RWPE2 (cell line): Measurements from ENCODE around the gene CALY.
A peak's percentile ranks its signal among the peaks of the same experiment; 100 is the strongest.

Experiments used
- ATAC-seq: fragments of 200-7000 bp; cut with Tn5 transposase; 3 replicates; pipeline ENCODE4 v1.9.1; 2021; ENCODE audit warnings: low read depth
- DNase-seq: peaks from one replicate; pipeline ENCODE4 v3.0.0-alpha.2; 2020; ENCODE audit warnings: low spot score
- H3K27ac ChIP-seq: fragments of 450-650 bp; 2 replicates; pipeline ENCODE4 v1.5.1; 2017; ENCODE audit warnings: mild to moderate bottlenecking; ENCODE audit not compliant: poor library complexity, severe bottlenecking
- H3K27me3 ChIP-seq: fragments of 250-450 bp; sonication (Bioruptor Pico); 2 replicates; pipeline ENCODE4 v1.5.1; 2021; ENCODE audit warnings: mild to moderate bottlenecking, moderate library complexity; ENCODE audit not compliant: insufficient read depth, poor library complexity, severe bottlenecking
- H3K36me3 ChIP-seq: fragments of 250-450 bp; sonication (Bioruptor Pico); 2 replicates; pipeline ENCODE4 v1.5.1; 2020; ENCODE audit warnings: low read depth, mild to moderate bottlenecking, moderate library complexity
- H3K4me1 ChIP-seq: fragments of 250-450 bp; sonication (Bioruptor Pico); 2 replicates; pipeline ENCODE4 v1.5.1; 2021; ENCODE audit warnings: mild to moderate bottlenecking, moderate library complexity; ENCODE audit not compliant: insufficient read depth, poor library complexity, severe bottlenecking
- H3K4me3 ChIP-seq: fragments of 250-450 bp; sonication (Bioruptor Pico); 2 replicates; pipeline ENCODE4 v1.5.1; 2021; ENCODE audit warnings: mild to moderate bottlenecking, moderate library complexity; ENCODE audit not compliant: severe bottlenecking
- H3K9me3 ChIP-seq: fragments of 250-450 bp; sonication (Bioruptor Pico); 2 replicates; pipeline ENCODE4 v1.5.1; 2021; ENCODE audit warnings: mild to moderate bottlenecking, moderate library complexity; ENCODE audit not compliant: severe bottlenecking
- TF ChIP-seq, protein P1 (sequence below): fragments of 450-650 bp; IDR thresholded peaks from one replicate; pipeline ENCODE4 v1.5.1; 2017; ENCODE audit warnings: mild to moderate bottlenecking, moderate library complexity; ENCODE audit not compliant: poor library complexity, severe bottlenecking

Gene CALY

DNA sequence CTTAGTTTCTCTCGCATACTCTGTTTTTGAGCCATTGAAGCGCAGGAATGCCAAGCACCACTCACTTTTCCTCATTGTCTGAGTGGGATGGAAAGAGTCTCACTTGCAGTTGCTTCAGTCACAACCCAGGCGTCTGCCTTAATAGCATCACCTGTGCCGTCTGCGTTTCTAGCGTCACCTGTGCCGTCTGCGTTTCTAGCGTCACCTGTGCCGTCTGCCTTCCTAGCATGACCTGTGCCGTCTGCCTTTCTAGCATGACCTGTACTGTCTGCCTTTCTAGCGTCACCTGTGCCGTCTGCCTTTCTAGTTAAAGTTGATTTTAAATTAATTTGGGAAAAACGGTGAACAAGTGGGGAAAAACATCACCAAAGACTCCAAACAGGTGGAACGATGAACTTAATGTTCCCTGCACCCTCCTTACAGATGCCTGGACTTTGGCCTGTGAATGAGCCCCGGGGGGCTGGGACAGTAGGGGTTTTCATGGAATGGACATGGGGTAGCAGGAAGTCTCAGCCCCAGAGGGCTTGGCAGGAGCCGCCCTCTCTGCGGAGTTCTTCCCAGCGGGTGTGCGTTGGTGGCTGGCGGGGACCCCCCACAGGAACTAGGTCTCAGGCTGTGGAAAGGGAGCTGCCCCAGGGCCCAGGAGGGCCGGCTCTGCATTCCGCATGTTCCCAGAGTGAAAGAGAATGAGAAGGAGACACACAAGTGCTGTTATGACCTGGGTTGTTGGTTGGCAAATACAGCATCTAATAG lies 24.5 kb downstream of the CALY start:
- DNase-seq = peak; percentile 31
- TF ChIP-seq, protein P1, sequence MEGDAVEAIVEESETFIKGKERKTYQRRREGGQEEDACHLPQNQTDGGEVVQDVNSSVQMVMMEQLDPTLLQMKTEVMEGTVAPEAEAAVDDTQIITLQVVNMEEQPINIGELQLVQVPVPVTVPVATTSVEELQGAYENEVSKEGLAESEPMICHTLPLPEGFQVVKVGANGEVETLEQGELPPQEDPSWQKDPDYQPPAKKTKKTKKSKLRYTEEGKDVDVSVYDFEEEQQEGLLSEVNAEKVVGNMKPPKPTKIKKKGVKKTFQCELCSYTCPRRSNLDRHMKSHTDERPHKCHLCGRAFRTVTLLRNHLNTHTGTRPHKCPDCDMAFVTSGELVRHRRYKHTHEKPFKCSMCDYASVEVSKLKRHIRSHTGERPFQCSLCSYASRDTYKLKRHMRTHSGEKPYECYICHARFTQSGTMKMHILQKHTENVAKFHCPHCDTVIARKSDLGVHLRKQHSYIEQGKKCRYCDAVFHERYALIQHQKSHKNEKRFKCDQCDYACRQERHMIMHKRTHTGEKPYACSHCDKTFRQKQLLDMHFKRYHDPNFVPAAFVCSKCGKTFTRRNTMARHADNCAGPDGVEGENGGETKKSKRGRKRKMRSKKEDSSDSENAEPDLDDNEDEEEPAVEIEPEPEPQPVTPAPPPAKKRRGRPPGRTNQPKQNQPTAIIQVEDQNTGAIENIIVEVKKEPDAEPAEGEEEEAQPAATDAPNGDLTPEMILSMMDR = no peak
- Histone ChIP-seq H3K27me3 (no peaks in the 10 kb centered on the region), H3K9me3 (no peaks in the 10 kb centered on the region), H3K27ac (no peak overlapping the region), H3K4me3 (no peak overlapping the region), H3K4me1 (peaks cover under 1% of the 10 kb centered on the region), H3K36me3 (peaks cover 11% of the 10 kb centered on the region; the same call in 1 of the 2 replicates)
- no peak for ATAC-seq

DNA sequence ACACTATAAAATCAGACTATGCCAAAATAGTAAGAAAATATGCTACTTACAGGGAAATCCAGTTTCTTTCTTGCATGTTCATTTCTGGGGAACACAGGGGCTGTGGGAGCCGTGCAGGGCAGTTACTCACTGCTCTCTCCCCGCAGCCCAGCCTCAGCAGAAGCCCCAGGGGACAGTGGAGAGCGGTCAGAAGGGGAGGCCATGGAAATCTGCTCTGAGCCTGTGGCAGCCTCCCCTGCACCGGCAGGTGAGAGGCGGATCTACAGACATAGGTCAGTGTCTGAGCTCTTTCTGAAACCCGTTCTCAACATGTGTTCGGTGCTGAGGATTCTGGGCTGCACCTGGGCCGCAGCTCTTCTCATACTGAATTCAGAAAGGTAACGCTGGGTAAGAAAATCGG lies 25.1 kb downstream of the CALY start:
- no peaks in the 10 kb centered on the region for H3K27me3 ChIP-seq
- TF ChIP-seq, protein P1 = no peak
- peaks cover 15% of the 10 kb centered on the region; the same call in 1 of the 2 replicates for H3K36me3 ChIP-seq
- no peaks in the 10 kb centered on the region for H3K9me3 ChIP-seq
- H3K4me1 ChIP-seq = peaks cover 3% of the 10 kb centered on the region
- ATAC-seq (no peak), DNase-seq (peak; percentile 23)
- H3K27ac ChIP-seq = no peak overlapping the region
- no peak overlapping the region for H3K4me3 ChIP-seq

DNA sequence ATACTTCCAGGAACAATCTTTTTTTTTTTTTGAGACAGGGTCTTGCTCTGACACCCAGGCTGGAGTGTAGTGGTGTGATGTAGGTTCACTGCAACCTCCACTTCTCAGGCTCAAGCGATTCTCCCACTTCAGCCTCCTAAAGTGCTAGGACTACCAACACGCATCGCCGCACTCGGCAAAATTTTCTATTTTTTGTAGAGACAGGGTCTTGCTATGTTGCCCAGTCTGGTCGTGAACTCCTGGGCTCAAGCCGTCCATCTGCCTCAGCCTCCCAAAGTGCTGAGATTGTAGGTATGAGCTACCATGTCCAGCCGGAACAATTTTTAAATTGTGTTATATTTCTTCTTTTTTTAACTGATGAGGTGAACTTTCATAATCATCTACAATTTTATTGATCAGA lies 25.9 kb downstream of the CALY start:
- H3K4me3 ChIP-seq = no peak overlapping the region
- H3K36me3 ChIP-seq = peaks cover 17% of the 10 kb centered on the region
- TF ChIP-seq, protein P1 = no peak
- no peak for ATAC-seq
- H3K9me3 ChIP-seq = no peaks in the 10 kb centered on the region
- DNase-seq = no peak
- no peaks in the 10 kb centered on the region for H3K27me3 ChIP-seq
- H3K4me1 ChIP-seq = peaks cover 3% of the 10 kb centered on the region
- H3K27ac ChIP-seq = no peak overlapping the region

DNA sequence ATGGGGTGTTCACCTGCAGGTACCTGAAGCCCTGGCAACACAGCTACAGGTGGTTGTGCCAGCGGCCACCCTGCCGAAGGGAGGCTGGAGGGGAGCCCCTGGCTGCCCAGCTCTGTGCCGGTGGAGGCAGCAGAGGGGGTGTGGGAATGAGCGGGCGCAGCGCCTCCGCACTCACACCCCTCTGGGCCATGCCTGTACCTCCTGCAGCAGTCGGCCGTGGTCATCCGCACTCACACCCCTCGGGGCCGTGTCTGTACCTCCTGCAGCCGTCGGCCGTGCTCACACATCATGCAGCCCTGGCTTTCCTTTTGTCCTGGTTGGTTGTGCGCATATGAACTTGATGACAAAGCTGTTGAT lies 26.3 kb downstream of the CALY start:
- no peaks in the 10 kb centered on the region for H3K9me3 ChIP-seq
- peaks cover 21% of the 10 kb centered on the region for H3K36me3 ChIP-seq
- ATAC-seq = no peak
- DNase-seq = no peak
- no peak overlapping the region for H3K4me3 ChIP-seq
- H3K27ac ChIP-seq = no peak overlapping the region
- H3K27me3 ChIP-seq = no peaks in the 10 kb centered on the region
- TF ChIP-seq, protein P1 = no peak
- H3K4me1 ChIP-seq = peaks cover 3% of the 10 kb centered on the region

DNA sequence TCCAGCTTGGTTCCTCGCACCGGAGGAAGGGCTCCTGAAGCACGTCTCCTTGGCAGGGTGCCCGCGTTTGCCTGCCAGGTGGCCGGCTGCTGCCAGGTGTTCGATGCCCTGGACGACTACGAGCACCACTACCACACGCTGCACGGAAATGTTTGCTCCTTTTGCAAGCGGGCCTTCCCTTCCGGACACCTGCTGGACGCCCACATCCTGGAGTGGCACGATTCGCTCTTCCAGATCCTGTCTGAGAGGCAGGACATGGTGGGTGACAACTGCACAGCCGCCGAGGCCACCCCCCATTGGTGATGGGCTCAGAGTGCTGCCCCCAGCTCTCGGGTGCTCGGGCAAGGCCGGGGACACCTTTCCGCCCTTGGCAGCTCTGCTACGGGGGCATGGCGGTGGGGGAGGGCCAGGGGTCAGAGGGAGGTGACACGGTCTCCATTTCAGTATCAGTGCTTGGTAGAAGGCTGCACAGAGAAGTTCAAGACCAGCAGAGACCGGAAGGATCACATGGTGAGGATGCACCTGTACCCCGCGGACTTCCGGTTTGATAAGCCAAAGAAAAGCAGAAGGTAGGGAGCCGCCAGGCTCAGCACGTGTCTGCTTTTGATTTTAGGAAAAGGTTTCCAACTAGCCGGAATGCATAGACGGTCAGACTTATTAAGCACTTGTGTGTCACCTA lies 26.8 kb downstream of the CALY start:
- H3K27ac ChIP-seq = peak overlapping the region; percentile 66
- no peaks in the 10 kb centered on the region for H3K9me3 ChIP-seq
- no peaks in the 10 kb centered on the region for H3K27me3 ChIP-seq
- H3K36me3 ChIP-seq = peaks cover 22% of the 10 kb centered on the region
- no peak for ATAC-seq
- DNase-seq = no peak
- TF ChIP-seq, protein P1 = no peak
- H3K4me3 ChIP-seq = peak overlapping the region; percentile 97
- peaks cover 3% of the 10 kb centered on the region for H3K4me1 ChIP-seq
